ENCODE results near the gene SERINC5. TPM values are rescaled to one million over a fixed set of nuclear protein-coding genes. Genes with fewer than 3 reads are reported as not detected.
"Not testable (repeated sequence)": the region's sequence is repeated elsewhere in the genome, so short reads cannot be mapped to it uniquely, and the experiment has no call there.

SERINC5 gene
- total and polyA plus RNA-seq, 4 donors = 6.2 to 84.5 (median 23.9) TPM

DNA sequence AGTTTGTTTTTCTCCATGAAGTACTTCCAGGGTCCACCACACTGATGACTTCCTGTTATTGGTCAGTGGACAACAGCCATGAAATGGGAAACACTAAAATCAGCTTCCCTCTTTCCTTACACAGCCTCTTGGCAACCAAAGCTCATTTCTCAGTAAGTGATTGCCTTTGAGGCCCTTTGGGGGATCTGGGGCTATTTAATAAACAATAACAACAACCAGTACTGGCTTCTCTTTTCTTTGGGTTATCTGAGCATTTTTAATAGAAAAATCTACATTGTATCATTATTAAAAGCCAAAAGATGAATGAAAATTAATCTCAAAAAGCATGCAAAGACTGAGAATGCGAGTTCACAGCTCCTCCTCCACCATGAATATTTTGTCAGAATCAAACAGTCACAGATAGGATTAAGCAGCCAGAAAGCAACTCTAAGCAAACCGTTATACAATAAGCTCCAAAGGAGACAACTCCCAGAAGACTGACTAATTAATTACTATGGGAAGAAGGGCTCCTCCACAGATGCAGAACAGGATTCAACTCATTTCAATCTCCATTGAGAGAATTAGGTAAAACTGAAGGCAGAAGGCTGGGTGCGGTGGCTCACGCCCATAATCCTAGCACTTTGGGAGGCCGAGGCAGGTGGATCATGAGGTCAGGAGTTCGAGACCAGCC lies 68.3 kb downstream of the SERINC5 start:
- WGBS, 2 donors = 87 to 92% methylated on average over 6 of the region's 6 CpGs
- no peak overlapping the region for H3K27ac ChIP-seq (ENCODE audit: low read depth in 1 of 2, low read length in 1 of 2)
- no peak for ATAC-seq (ENCODE audit: insufficient read depth, low FRiP score)
- H3K9me3 ChIP-seq (ENCODE audit: control insufficient read depth in 4 of 4, insufficient read depth in 3 of 4, low read length in 3 of 4) = no peaks in the 10 kb centered on the region
- TF ChIP-seq CTCF (IDR thresholded peaks at IDR 0.05; ENCODE audit: control extremely low read depth, extremely low read depth) = no peak
- H3K4me1 ChIP-seq (ENCODE audit: control insufficient read depth in 5 of 5, insufficient read depth in 5 of 5, low read length in 5 of 5) = peaks cover 14 to 50% (median 19%) of the 10 kb centered on the region in 5 donors
- H3K4me3 ChIP-seq = no peak overlapping the region
- peaks cover 0 to 4% (median 0%) of the 10 kb centered on the region in 4 donors for H3K36me3 ChIP-seq (ENCODE audit: control insufficient read depth in 4 of 4, insufficient read depth in 4 of 4, low read length in 4 of 4)
- peak in 2 of 3 donors; percentile 78 to 79 for DNase-seq
- H3K27me3 ChIP-seq (ENCODE audit: control insufficient read depth in 3 of 3, insufficient read depth in 3 of 3, low read length in 2 of 3) = no peaks in the 10 kb centered on the region
- no peak overlapping the region for H3K9ac ChIP-seq (ENCODE audit: insufficient read depth in 1 of 2, low read length in 2 of 2)

DNA sequence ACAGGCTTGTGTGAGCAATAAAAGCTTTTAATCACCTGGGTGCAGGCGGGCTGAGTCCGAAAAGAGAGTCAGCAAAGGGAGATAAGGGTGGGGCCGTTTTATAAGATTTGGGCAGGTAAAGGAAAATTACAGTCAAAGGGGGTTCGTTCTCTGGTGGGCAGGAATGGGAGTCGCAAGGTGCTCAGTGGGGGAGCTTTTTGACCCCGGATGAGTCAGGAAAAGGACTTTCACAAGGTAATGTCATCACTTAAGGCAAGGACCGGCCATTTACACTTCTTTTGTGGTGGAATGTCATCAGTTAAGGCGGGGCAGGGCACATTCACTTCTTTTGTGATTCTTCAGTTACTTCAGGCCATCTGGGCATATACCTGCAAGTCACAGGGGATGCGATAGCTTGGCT lies 70.3 kb downstream of the SERINC5 start:
- not testable (repeated sequence) for H3K36me3 ChIP-seq (ENCODE audit: control insufficient read depth in 4 of 4, insufficient read depth in 4 of 4, low read length in 4 of 4); H3K4me3 ChIP-seq; H3K9me3 ChIP-seq (ENCODE audit: control insufficient read depth in 4 of 4, insufficient read depth in 3 of 4, low read length in 3 of 4); H3K27me3 ChIP-seq (ENCODE audit: control insufficient read depth in 3 of 3, insufficient read depth in 3 of 3, low read length in 2 of 3); DNase-seq; H3K9ac ChIP-seq (ENCODE audit: insufficient read depth in 1 of 2, low read length in 2 of 2); ATAC-seq (ENCODE audit: insufficient read depth, low FRiP score); H3K27ac ChIP-seq (ENCODE audit: low read depth in 1 of 2, low read length in 1 of 2)
- 74 to 90% methylated on average over 9 of the region's 9 CpGs for WGBS, 2 donors
- peaks cover 15 to 43% (median 21%) of the 10 kb centered on the region in 5 donors for H3K4me1 ChIP-seq (ENCODE audit: control insufficient read depth in 5 of 5, insufficient read depth in 5 of 5, low read length in 5 of 5)

DNA sequence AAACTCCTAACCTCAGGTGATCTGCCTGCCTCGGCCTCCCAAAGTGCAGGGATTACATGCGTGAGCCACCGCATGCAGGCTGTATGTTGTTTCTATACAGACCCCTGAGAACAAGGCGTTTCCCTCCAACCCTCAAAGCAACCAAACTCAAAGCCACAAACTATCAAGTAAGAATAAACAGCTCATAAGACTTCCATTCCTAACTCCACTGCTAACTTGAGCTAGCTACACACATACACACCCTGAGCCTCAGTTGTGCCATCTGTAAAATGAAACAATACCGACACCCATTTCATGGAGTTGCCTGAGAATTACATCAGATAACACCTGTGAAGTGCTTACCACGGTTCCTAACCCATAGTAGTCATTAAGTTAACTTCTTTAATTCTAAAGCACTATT lies 70.8 kb downstream of the SERINC5 start:
- ATAC-seq (ENCODE audit: insufficient read depth, low FRiP score) = no peak

More for the DNA sequence above, 70.8 kb downstream of the SERINC5 start:
- Histone ChIP-seq H3K4me1 (ENCODE audit: control insufficient read depth in 5 of 5, insufficient read depth in 5 of 5, low read length in 5 of 5) (peaks cover 15 to 44% (median 21%) of the 10 kb centered on the region in 5 donors), H3K9ac (ENCODE audit: insufficient read depth in 1 of 2, low read length in 2 of 2) (no peak overlapping the region), H3K36me3 (ENCODE audit: control insufficient read depth in 4 of 4, insufficient read depth in 4 of 4, low read length in 4 of 4) (peaks cover 0 to 4% (median 0%) of the 10 kb centered on the region in 4 donors), H3K4me3 (no peak overlapping the region), H3K27me3 (ENCODE audit: control insufficient read depth in 3 of 3, insufficient read depth in 3 of 3, low read length in 2 of 3) (no peaks in the 10 kb centered on the region), H3K27ac (ENCODE audit: low read depth in 1 of 2, low read length in 1 of 2) (no peak overlapping the region), H3K9me3 (ENCODE audit: control insufficient read depth in 4 of 4, insufficient read depth in 3 of 4, low read length in 3 of 4) (no peaks in the 10 kb centered on the region)
- no peak for DNase-seq
- 91 to 92% methylated on average over 6 of the region's 6 CpGs for WGBS, 2 donors
- TF ChIP-seq CTCF (IDR thresholded peaks at IDR 0.05; ENCODE audit: control extremely low read depth, extremely low read depth) = no peak

Data from lung (tissue), 12 donors.